ENCODE results near the gene ATP1B1.
"Not testable (repeated sequence)": the region's sequence is repeated elsewhere in the genome, so short reads cannot be mapped to it uniquely, and the experiment has no call there.

ATP1B1 gene

DNA sequence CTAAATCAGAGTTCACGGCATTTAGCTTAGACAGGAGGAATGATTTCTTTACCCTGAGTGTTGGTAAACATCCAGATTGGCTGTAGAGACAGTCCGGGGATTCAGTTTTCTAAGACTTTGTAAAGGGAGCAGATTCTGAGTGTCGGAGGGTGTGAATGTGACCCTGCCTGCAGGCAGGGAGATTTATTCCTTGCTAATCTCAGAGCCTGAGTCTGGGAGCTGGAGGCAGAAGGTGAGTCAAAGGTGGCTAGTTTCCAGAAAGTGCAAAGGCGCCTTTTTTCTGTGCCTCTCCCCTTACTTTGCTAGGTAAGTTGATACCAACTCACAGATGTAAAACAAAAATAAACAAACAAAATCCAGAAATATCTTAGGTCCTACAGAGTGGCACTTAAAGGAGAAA lies 11.7 kb downstream of the ATP1B1 start:
- no peak for ATAC-seq

DNA sequence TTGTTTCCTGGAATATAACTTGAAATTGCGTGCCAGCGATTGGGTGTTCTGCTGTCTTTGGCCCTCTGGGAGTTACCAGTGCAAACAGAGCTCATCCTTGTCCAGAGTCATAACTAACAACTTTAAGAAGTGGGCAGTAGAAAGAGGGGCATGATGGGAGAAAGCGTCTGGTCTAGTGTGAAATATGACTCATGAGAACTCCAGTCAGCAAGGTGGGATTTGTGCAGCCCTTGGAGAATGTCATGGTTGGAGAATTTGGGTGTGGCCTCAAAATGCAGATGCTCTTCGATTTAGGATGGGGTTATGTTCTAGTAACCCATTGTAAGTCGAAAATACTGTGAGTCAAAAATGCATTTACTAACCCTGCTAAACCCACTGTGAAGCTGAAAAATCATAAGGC lies 12.9 kb downstream of the ATP1B1 start:
- ATAC-seq = no peak

DNA sequence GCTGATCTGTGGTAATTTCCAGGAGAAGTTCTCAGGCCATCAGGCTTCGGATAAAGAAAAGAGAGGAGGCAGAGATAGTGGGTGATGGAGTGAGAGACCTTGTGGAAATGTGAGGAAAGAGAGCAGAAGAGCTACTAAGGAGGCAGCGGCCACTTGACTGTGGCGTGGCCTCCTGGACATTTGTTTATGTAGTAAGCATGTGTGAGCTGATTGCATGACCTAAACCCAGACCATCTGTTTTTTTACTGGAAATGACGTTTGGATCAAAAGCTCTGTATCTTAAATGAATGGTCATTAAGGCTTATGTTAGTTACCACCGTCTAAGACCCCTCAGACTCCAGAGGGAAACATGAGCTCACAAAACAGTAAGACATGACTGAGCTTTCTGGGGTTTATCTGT lies 13.6 kb downstream of the ATP1B1 start:
- no peak for ATAC-seq

DNA sequence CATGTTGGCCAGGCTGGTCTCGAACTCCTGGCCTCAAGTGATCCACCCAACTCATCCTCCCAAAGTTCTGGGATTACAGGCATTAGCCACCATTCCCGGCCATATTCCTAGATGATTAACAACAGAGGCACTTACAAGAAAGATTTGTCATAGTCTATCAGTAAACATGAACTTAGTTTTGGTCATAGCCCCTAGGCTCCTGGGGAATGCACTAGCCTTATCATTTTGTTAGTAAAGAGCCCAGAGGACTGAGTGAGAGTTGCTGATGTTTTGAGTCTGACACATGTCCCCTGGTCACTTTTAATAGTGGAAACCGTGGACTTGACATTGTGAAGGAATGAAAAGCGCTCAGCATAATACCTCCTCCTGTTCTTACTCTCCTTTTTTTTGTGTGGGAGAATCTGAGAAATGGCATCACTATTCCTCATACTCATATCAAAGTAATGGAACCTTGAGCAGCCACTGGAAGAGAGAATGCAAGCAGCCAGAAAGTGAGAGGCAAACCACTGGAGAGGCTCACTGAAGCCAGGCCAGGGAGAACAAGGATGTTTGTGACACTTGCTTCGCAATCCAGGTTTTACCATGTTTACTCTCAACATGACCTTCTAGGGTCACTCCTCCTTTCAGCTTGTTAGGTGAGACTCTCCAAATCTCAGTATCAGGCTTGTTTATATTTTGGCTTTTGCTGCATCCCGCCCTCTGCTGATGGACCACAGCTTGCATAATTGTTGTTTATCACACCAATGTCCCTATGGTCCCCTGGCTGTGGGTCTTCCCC lies 14.8 kb downstream of the ATP1B1 start:
- ATAC-seq = no peak

DNA sequence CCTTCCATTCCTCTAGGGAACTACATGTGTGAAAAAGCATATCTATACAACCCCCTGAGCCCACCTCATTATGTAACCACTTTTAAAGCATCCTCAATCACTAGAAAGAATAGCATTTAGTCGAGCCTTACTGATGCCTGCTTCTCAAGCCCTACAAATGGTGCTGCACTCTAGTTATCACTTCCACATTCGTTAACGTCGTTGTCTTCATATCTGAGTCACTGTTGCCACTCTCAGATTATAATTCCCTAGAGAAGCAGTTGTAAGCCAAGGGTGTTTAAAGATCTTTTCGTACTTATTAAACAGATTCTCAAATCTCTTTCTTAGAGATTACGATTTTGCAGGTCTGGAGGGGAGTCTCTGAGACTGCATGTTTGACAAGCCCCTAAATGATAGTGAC lies 16.5 kb downstream of the ATP1B1 start:
- no peak for ATAC-seq

DNA sequence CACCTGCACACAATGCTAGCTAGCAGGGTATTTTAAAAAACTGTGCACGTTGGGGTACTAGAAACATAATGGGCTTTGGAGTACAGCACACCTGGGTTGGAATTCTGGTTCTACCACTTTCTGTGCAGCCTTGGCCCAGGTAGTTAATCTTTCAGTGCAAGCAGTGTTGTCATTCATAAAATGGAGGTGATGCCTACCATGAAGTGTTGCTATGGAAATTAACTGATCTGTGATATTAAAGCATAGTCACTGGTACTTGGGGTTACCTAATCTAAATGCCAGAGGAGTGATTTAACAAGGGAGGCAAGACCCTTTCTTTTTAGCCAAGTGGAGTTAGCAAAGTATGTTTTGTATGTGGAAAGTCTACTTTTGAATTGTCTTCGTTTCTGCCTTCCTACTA lies 18.0 kb downstream of the ATP1B1 start:
- ATAC-seq = no peak

DNA sequence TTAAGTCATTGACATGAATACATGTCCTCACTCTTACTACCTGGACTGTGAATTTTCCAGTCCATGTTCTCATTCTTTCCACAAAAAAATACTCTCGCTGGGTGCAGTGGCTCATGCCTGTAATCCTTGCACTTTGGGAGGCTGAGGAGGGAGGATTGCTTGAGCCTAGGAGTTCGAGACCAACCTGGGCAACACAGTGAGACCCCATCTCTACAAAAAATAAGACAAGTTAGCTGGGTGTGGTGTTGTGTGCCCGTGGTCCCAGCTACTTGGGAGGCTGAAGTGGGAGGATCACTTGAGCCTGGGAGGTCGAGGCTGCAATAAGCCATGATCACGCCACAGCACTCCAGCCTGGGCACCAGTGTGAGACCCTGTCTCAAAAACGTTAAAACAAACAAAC lies 19.1 kb downstream of the ATP1B1 start:
- not testable (repeated sequence) for ATAC-seq

DNA sequence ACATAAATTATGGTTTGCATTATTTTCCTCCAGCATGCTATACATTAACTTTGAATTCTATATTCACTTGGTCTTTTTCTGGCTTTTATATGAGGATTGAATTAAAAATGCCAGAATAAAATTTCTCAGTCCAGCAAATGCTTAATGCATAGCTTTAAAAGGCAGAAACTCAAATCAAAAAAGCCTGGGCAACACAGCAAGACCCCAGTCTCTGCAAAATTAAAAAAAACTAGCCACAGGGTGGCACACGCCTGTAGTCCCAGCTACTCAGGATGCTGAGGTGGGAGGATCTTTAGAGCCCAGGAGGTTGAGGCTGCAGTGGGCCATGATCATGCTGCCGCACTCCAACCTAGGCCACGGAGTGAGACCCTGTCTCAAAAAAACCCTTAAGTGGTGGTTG lies 19.8 kb downstream of the ATP1B1 start:
- ATAC-seq = no peak

DNA sequence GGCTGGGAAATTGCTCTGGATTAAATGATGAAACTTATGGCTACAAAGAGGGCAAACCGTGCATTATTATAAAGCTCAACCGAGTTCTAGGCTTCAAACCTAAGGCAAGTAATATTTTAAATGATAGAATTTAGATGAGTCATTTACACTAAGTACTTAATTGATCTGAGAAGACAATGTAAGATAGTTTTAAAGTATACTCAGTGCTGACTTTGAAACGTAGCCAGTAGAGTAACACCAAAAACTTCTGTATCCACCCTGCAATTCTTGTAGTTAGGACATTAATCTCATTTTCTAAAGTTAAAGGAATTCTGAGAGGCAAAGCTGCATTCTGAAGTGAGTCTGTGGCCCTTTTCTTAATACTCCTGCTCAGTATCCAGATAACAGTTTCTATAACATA lies 20.8 kb downstream of the ATP1B1 start:
- ATAC-seq = no peak

DNA sequence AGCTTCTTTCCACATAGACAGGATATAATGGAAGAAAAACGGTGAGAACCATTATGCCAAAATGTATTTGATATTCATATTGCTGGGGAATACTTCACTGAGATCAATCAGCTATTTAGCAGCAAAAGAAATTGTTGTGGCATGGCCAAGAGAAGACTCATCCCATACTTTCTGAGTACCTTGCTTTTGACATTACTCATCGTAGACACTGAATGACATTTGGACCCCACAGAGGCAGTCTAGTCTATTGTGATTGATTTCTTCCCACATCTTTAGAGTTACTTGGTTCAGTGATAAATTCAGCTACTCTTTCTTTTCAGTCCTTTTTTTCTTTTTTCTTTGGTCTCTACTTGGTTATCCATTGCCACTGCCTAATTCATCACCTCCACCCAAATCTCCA lies 22.1 kb downstream of the ATP1B1 start:
- ATAC-seq = peak; percentile 76 to 86

DNA sequence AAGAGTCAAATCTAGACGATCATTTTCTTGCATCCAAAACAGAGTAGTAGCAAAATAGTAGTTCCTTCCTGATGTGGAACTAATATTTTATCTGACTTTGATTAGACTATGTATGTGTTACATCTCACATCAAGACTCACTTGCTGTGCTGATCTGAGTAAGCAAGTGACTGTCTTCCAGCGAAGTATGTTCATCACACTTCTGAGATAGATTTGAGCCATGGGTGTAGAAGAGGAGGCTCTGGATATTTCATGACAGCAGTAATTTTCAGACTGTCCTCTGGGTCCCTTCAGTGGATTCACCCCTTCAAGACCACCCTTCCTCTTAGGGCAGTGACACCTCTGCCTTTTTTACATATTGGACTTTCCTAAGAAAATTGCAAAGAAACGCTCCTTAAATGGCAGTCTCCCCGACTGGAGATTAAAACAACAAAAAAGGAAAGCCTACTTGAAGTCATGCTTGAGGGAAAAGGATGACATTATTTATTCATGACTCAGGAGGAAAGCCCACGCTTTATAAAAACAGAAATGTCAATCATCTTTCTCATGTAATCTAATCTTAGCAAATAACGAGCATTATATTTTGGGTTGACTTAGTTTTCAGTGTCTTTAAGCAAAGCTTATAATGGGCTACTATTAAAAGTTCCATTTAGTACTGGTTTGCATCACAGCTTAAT lies 22.8 kb downstream of the ATP1B1 start:
- peak; percentile 55 to 66 for ATAC-seq

DNA sequence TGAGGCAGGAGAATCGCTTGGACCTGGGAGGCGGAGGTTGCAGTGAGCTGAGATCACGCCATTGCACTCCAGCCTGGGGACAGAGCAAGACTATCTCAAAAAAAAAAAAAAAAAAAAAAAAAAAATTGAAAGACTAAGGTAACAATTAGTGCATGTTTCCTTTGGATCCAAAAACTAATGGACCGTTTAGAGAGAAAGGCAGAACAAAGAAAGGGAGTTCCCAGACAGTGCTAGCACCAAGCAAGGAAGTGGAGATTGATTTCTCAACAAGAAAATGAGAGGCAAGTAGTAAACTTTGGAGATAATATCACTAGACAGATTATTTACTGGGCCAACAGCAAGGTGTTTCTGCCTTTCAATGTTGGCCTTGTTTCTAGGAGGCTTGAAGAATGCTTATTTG lies 24.2 kb downstream of the ATP1B1 start:
- no peak for ATAC-seq

DNA sequence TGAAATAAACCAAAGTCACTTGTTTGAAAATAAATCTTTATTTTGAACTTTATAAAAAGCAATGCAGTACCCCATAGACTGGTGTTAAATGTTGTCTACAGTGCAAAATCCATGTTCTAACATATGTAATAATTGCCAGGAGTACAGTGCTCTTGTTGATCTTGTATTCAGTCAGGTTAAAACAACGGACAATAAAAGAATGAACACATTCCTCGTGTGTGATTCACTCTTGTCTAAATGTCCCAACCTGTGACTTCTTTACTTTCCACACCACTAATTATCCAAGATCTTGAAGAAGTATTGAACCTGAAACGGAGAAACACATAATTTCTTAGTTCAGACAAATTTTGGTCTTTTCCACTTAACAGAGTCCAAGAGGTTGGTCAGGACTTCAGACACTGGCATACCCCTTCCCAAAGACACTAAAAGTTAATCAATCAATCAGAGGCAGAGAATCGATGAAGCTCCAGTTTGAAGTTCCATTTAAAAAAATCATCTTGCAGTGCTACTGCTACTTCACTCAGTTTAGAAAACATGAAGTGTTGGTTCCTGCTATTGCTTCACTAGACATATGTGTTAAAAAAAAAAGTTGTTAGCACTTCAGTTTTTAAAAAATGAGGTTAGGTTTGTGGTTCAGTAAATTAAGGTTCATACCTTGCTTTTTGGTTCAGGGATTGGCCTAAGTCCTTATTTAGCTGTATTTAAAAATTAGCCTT lies 26.2 kb downstream of the ATP1B1 start:
- no peak for ATAC-seq

DNA sequence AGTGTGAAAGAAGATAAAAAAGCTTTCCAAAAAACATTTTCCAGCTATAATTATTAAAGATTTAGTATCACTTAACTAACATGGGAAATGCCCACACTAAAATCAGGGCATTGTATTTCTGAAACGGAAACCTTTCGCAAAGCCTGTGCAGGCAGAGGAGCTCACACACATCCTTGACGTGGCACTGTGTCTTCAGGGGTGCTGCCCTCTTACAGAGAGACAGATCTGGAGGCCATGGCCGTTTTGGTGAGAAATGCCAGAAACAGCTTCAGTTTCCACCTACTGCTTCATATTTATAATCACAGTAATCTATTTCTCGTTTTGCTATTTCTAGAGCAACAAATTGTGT lies 26.7 kb downstream of the ATP1B1 start:
- no peak for ATAC-seq

DNA sequence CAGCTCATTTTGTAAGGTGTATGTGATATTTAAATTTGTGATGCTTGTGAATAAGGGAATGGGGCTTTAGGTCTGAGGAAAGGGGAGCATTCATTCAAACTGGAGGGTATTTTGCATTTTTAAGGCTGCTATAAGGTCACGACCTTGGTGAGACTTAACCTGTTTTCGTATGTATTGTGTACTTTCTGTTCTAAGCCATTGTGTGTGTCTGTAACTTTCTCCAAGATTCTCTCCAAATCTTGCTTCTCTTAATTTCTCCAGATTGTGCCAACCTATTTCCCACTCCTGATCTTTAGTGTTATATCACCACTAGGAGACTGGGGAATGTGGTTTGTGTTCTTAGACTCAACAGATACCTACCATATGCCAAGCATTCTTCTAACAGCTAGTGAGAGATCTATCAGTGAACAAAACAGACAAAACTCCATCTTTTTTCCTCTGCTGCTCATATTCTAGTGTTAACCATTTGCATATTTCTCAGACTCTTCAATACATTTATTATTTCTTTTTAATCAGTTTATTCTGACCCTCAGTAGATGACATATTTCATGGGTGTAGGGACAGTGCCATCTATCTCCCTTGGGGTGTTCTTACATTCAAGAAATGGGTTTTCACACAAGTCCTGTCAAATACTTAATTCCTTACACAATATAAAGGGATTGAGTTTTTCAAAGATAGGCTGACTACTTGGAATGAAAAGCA lies 27.5 kb downstream of the ATP1B1 start:
- ATAC-seq = no peak

DNA sequence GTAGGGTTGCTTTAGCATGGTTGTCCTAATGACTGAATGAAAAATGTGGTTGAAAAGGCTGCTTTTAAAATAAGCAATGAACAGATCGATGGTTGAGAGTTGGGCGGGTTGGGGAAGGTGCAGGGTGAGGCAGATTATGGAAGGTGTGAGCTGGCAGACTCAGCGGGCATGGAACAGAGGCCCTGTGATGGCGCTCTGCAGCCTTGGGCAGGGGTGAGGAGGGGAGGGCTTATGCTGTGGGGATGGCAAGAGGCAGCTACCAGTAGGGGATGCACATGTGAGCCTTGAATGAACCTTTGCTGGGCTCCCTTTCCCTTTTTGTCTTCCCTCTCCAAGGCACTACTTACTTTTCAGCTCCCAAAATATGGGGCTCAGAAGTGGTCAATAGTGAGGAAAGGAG lies 30.9 kb downstream of the ATP1B1 start:
- no peak for ATAC-seq

DNA sequence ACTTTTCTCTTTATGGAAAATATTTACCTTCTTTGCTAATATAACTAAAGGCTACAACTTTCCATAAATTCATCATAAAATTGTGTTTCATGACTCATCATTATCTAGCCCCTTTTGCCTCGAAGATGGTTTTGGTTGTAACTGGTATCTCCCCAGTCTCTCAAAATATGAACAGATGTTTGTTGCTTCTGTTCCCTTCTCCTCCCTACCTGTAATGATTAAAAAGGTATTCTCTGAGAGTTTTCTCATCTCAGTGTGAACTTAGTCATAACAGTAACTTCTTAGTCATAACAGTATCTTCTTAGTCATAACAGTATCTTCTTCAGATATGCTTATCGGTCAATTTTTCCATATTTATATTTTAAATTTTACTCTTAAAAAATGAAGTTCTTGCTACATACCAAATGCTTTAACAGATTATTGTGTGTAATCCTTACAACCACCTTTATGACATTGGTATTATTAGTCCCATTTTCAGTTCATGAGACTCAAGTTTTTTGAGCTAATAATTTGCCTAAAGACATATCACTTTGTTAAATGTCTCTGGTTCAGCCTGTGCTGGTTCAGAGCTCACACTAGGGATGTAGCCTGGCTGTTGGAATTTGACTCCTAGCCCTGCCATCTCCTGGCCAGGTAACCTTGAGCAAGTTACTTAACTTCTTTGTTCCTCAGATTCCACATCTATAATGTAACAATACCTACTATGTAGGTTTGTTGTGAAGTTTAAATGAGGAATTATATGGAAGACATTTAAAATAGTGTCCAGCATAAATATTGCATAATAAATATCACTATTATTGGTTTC lies 32.6 kb downstream of the ATP1B1 start:
- ATAC-seq = peak; percentile 95 to 96

DNA sequence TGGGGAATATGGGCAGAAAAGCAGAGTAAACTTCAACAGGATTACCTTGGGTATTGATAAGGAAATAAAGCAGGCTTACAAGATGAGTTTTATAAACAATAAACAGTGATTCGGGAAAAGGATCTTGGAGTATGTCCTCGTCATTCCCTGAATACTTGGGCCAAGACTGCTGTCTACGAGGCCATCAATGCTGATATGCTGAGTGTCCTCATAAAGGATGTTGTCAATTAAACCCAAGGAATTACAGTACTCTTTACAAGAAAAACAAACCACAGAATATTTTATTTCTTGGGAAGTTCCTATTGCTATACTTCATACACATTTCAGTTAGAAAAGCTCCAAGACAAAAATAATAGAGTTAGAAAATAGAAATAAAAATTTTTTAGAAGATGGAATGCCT lies 34.9 kb downstream of the ATP1B1 start:
- ATAC-seq = no peak

DNA sequence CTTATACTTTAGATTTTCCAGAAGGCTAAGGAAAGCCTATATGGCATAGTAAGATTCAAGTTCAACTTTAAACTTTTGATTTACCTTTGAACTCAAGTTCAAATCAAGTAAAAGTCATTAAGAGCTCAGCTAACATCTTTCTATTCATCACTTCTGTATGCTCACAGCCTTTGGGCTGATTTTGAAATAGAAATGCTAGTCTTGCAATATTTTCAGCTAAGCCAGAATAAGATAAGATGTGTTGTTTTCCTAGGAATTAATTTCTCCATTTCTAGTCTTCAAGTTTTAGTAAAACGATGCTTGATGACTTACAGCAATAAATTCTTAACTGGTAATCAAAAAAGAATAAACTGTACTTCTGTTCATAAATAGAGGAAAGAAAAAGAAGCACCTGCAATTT lies 35.6 kb downstream of the ATP1B1 start:
- ATAC-seq = no peak

DNA sequence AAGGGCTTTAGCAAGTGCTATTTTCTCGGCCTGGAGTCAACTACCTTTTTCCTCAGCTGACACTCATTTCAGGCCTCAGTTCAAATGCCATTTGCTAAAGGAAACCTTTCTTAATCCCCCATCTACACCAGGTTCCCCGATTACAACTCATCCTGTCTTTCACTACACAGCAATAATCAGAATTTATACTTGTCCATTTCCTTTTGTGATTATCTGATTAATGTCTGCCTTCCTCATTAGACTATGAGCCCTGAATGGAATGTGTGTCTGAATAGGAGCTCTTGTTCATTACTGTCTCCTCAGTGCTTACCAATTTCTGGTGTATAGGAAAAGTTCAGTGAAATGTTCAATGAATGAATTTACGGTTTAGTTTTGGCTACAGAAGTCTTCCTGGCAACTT lies 36.9 kb downstream of the ATP1B1 start:
- ATAC-seq = no peak

DNA sequence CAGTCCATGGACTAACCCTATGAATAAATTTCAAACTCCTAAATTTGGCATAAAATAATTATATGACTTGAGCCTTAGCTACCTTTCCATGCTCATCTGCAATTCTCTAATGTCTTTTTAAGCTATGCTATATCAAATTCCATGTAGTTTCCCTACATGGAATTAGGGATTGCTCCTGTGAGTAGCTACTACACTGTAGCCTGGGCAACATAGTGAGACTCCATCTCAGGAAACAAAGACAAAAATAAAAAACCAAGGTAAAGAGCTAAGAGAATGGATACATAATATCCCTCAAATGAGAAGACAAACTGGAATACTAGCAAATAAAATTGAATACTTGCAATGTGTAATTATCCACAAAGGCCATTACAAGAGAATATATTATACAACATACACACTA lies 37.5 kb downstream of the ATP1B1 start:
- ATAC-seq = no peak

DNA sequence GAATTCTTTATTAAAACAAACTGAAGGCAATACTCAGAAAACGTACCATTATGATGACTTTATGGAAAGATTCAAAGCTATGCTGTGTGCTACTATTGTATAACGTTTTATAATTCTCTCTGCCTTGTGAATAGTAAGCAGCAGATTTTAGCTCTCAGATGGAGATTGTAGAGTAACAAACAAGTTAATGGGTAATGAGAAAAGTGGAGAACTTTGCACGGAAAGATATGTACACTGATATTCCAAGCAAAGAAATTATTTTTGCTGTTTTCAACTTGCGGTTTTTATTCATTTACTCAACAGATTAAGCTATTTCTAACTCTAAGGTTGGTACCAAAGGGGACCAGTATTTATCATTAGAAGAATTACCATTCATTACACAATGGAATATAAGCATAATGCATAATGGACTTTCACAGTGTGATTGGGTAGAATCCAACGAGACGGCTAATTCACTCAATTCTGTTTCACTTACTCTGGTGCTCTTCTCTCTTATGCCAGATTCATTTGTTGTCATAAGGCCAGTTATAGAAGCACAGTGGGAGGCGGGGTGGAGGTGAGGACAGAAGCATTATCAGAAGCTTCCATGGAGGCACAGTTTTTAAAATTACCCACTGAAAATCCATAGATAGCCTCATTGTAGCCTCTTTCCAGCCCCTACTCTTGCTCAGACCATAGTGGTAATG lies 38.6 kb downstream of the ATP1B1 start:
- no peak for ATAC-seq

All from activated CD4-positive, CD25-positive, alpha-beta regulatory T cell treated with anti-CD3 and anti-CD28 coated beads, Interleukin-2, amount 50 U/mL, for 24 hours (primary cell).